ENCODE data around the gene SLC9A9. TPM values are rescaled to one million over a fixed set of nuclear protein-coding genes. Genes with fewer than 3 reads are reported as not detected.
"Not testable (repeated sequence)": the region's sequence is repeated elsewhere in the genome, so short reads cannot be mapped to it uniquely, and the experiment has no call there.

The SLC9A9 gene
- total RNA-seq, 4 donors from 2014 or later, result 12.8 to 63.8 (median 33.3) TPM

GRCh38 chr3:143881095-143881494 lies 32.8 kb upstream of the SLC9A9 start:
- Histone ChIP-seq H3K4me3 (no peak overlapping the region), H3K9me3 (no peaks in the 10 kb centered on the region), H3K27me3 (no peaks in the 10 kb centered on the region), H3K36me3 (no peaks in the 10 kb centered on the region), H3K4me1 (no peaks in the 10 kb centered on the region), H3K27ac (no peak overlapping the region)
- intact Hi-C loops (cut with DNase I; ENCODE audit: low total_unique reads), result no loop called here
- TF ChIP-seq CTCF (IDR thresholded peaks at IDR 0.05) (no peak), POLR2A (IDR thresholded peaks at IDR 0.05) (no peak)
- no peak for DNase-seq

GRCh38 chr3:143875546-143875945 lies 27.3 kb upstream of the SLC9A9 start:
- TF ChIP-seq CTCF (IDR thresholded peaks at IDR 0.05) (no peak), POLR2A (IDR thresholded peaks at IDR 0.05) (no peak)
- H3K4me1 ChIP-seq, result no peaks in the 10 kb centered on the region
- no peaks in the 10 kb centered on the region for H3K9me3 ChIP-seq
- no peak overlapping the region for H3K27ac ChIP-seq
- no peak overlapping the region for H3K4me3 ChIP-seq
- no peak for DNase-seq
- no peaks in the 10 kb centered on the region for H3K27me3 ChIP-seq
- intact Hi-C loops (cut with DNase I; ENCODE audit: low total_unique reads), result no loop called here
- no peaks in the 10 kb centered on the region for H3K36me3 ChIP-seq

- intact Hi-C loops (cut with DNase I; ENCODE audit: low total_unique reads), result not testable (repeated sequence)
These were observed 25.3 kb upstream of the SLC9A9 start for GRCh38 chr3:143873553-143873952.

GRCh38 chr3:143865302-143865701 lies 17.0 kb upstream of the SLC9A9 start:
- intact Hi-C loops (cut with DNase I; ENCODE audit: low total_unique reads), result no loop called here
- DNase-seq, result no peak
- Histone ChIP-seq H3K4me1 (no peaks in the 10 kb centered on the region), H3K27me3 (no peaks in the 10 kb centered on the region), H3K9me3 (no peaks in the 10 kb centered on the region), H3K36me3 (no peaks in the 10 kb centered on the region), H3K4me3 (no peak overlapping the region), H3K27ac (no peak overlapping the region)
- TF ChIP-seq POLR2A (IDR thresholded peaks at IDR 0.05), result no peak
- no peak for TF ChIP-seq CTCF (IDR thresholded peaks at IDR 0.05)

More at GRCh38 chr3:143873553-143873952, 25.3 kb upstream of the SLC9A9 start:
- H3K9me3 ChIP-seq, H3K4me3 ChIP-seq, H3K27ac ChIP-seq, H3K36me3 ChIP-seq, H3K4me1 ChIP-seq, DNase-seq, H3K27me3 ChIP-seq: not testable (repeated sequence)

- no peak overlapping the region for H3K4me3 ChIP-seq
- no peaks in the 10 kb centered on the region for H3K27me3 ChIP-seq
- intact Hi-C loops (cut with DNase I; ENCODE audit: low total_unique reads), result no loop called here
- no peaks in the 10 kb centered on the region for H3K36me3 ChIP-seq
- no peak for DNase-seq
- TF ChIP-seq CTCF (IDR thresholded peaks at IDR 0.05) (no peak), POLR2A (IDR thresholded peaks at IDR 0.05) (no peak)
- H3K9me3 ChIP-seq, result no peaks in the 10 kb centered on the region
- H3K27ac ChIP-seq, result no peak overlapping the region
- H3K4me1 ChIP-seq, result no peaks in the 10 kb centered on the region
These were observed 11.4 kb upstream of the SLC9A9 start for GRCh38 chr3:143859465-143860203.

Measured in uterus (tissue), 4 donors.